Ovary (tissue), 9 donors: Measurements from ENCODE around the gene AKR7A2. TPM values are rescaled to one million over a fixed set of nuclear protein-coding genes. Genes with fewer than 3 reads are reported as not detected.
"Not testable (repeated sequence)": the region's sequence is repeated elsewhere in the genome, so short reads cannot be mapped to it uniquely, and the experiment has no call there.

Source experiments
- DNase-seq, 5 donors: peaks; one replicate each; pipeline ENCODE4 v3.0.0-alpha.2; 2019 to 2020
- H3K27ac ChIP-seq, 2 donors: fragments of 200-600 bp; one replicate each; pipeline versions ENCODE4 v1.5.1 to v1.8.0; 2019 to 2022
- H3K27me3 ChIP-seq: fragments of 200-600 bp; one replicate; pipeline ENCODE4 v1.8.0; 2022
- H3K36me3 ChIP-seq: fragments of 200-600 bp; sonication (generic); one replicate; pipeline ENCODE4 v1.5.1; 2019
- H3K4me1 ChIP-seq: one replicate; pipeline ENCODE4 v1.8.1; 2013; ENCODE audit warnings: mild to moderate bottlenecking, moderate library complexity; ENCODE audit not compliant: insufficient read depth
- H3K4me3 ChIP-seq: fragments of 200-600 bp; sonication (generic); one replicate; pipeline ENCODE4 v1.5.1; 2017
- H3K9me3 ChIP-seq, 2 donors: fragments of 200-600 bp in 1 of 2; sonication (generic) in 1 of 2; one replicate each; pipeline versions ENCODE4 v1.5.1 to v1.8.1; 2013 to 2019; ENCODE audit warnings: mild to moderate bottlenecking in 1 of 2, moderate library complexity in 1 of 2
- EP300 ChIP-seq: sonication (generic); formaldehyde crosslinking; IDR thresholded peaks from one replicate; pipeline ENCODE4 v1.6.1; 2017; ENCODE audit warnings: antibody characterized with exemption
- POLR2A ChIP-seq: fragments of 450-650 bp; IDR thresholded peaks from one replicate; pipeline ENCODE4 v1.6.1; 2017; ENCODE audit warnings: antibody characterized with exemption, mild to moderate bottlenecking, moderate library complexity
- WGBS, 3 donors: extraction: QIAGEN DNeasy Blood & Tissue Kit in 1 of 3; methylation state at CpG; one replicate each; pipeline versions ENCODE4 v1.1.5 to v1.1.7; 2013 to 2017; 5-methylcytosine and 5-hydroxymethylcytosine counted together
- intact Hi-C, 4 donors: fragments of 100-400 bp; cut with DNase I; formaldehyde crosslinking; loops; one replicate each; pipeline versions ENCODE4 v1.11.0 to v1.15.1; 2022 to 2023
- polyA plus RNA-seq, 2 donors: library from polyadenylated mRNA; stranded (reverse); fragments of 200-250 nt in 1 of 2; fragments of 350-450 nt in 1 of 2; fragmentation: Illumina TruSeq in 1 of 2; extraction: RNeasy Lipid Tissue Mini Kit (QIAGEN cat#74804) in 1 of 2; gene quantifications; one replicate each; pipeline ENCODE4 v1.2.3, GENCODE V29; 2013 to 2014
- total RNA-seq, 7 donors: library from RNA; depleted of rRNA in 2 of 7; stranded (reverse); fragments of >200 nt in 2 of 7; fragmentation: NEBNext Ultra II Directional in 3 of 7; extraction: Animal tissue kit (Norgen Biotek cat#: 25700) in 3 of 7; gene quantifications; one replicate each; pipeline versions ENCODE4 v1.1.0 to v1.2.4, GENCODE V29; 2016 to 2023
- TF ChIP-seq, protein P1 (sequence below), 3 donors: fragments of 450-650 bp in 2 of 3; fragments of 200-600 bp in 1 of 3; IDR thresholded peaks; one replicate each; pipeline versions ENCODE4 v1.5.1 to v1.8.0; 2016 to 2022; ENCODE audit warnings: antibody characterized with exemption in 3 of 3, mild to moderate bottlenecking in 1 of 3
- donor health status: DM: no; HTN: no; CAD: no; lungs with moderate emphysema.
- donor health status: DM: no; HTN: no; CAD: no.
- donor health status: Bipolar disorder and iron deficiency.
- donor health status: DM: yes; HTN: yes; CAD: no.
- donor health status: DM: no; HTN: no; CAD: no.
- donor health status: DM: yes; HTN: yes; CAD: no.

AKR7A2 gene
- total and polyA plus RNA-seq, 9 donors, result 37.9 to 83.6 (median 55.6) TPM

DNA sequence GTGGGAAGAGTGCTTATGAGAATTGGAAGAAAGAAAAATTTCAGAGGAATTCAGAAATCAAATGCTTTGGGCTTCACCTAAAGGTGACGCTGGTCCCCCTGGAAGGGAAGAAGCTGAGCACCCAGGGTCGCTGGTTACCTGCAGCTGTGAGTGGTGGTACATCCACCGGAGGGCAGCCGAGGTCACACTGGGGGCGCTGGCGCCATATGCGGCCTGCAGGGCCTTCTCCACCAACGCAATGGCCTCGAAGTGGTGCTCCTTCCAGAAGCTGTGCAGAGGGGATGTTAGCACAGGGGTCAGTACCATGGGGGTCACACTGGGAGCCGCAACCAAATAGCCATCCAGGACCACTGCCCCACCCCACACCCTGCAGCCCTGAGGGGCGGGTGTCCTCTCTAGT is 6.1 kb downstream of the AKR7A2 start:
- H3K9me3 ChIP-seq, result no peaks in the 10 kb centered on the region
- H3K27ac ChIP-seq, result no peak overlapping the region
- H3K4me1 ChIP-seq, result peaks cover 5% of the 10 kb centered on the region
- TF ChIP-seq, protein P1, sequence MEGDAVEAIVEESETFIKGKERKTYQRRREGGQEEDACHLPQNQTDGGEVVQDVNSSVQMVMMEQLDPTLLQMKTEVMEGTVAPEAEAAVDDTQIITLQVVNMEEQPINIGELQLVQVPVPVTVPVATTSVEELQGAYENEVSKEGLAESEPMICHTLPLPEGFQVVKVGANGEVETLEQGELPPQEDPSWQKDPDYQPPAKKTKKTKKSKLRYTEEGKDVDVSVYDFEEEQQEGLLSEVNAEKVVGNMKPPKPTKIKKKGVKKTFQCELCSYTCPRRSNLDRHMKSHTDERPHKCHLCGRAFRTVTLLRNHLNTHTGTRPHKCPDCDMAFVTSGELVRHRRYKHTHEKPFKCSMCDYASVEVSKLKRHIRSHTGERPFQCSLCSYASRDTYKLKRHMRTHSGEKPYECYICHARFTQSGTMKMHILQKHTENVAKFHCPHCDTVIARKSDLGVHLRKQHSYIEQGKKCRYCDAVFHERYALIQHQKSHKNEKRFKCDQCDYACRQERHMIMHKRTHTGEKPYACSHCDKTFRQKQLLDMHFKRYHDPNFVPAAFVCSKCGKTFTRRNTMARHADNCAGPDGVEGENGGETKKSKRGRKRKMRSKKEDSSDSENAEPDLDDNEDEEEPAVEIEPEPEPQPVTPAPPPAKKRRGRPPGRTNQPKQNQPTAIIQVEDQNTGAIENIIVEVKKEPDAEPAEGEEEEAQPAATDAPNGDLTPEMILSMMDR (IDR thresholded peaks at IDR 0.05), result no peak
- no peak for TF ChIP-seq EP300
- no peak for TF ChIP-seq POLR2A
- intact Hi-C loops, result no loop called here
- WGBS, 3 donors, result 93 to 95% (median 94%) methylated on average over 11 of the region's 11 CpGs
- H3K36me3 ChIP-seq, result no peaks in the 10 kb centered on the region
- no peak overlapping the region for H3K4me3 ChIP-seq
- peak in 1 of 5 donors; percentile 21 for DNase-seq
- H3K27me3 ChIP-seq, result no peaks in the 10 kb centered on the region

DNA sequence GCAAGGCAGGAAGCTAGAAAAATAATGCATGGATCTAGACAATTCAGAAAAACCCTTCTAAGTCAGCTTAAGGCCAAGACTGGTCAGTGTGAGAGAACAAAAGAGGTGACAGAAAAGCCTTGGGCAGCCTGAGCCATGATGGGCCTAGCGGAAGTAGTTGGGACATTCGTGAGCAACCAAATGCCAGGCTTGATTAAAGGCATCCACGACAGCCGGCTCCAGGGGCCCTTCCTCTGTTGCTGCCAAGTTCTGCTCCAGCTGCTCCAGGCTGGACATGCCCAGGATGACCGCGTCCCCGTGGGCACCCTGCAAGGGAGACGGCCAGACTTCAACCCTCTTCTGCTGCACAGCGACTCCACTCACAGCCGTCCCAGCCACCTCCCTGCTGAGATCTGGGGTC is 7.9 kb downstream of the AKR7A2 start:
- H3K4me3 ChIP-seq, intact Hi-C loops, H3K27ac ChIP-seq, DNase-seq, H3K36me3 ChIP-seq, H3K27me3 ChIP-seq, H3K9me3 ChIP-seq, H3K4me1 ChIP-seq: not testable (repeated sequence)
- 90 to 95% (median 90%) methylated on average over 10 of the region's 10 CpGs for WGBS, 3 donors

DNA sequence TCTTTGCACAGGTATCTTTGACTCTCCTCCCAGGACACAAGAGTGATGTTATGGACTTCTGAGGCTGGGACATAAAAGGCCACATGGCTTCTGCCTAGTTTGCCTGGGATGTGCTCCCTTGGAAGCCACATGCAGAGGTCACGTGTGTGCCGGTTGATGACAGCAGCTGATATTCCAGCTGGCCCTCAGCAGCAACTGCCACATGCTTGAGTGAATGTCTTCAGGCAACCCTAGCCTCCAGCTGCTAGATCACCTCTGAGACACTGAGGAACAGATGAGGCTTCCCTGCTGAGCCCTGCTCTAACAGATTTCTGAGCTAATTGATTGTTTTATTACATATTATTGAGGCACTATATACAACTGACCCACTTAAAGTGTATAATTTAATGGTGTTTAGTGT is 11.7 kb downstream of the AKR7A2 start:
- H3K36me3 ChIP-seq, result no peaks in the 10 kb centered on the region
- no peak overlapping the region for H3K4me3 ChIP-seq
- H3K27me3 ChIP-seq, result no peaks in the 10 kb centered on the region
- H3K27ac ChIP-seq, result no peak overlapping the region
- no peaks in the 10 kb centered on the region for H3K4me1 ChIP-seq
- WGBS, 3 donors, result 94 to 100% (median 97%) methylated on average over 2 of the region's 2 CpGs
- TF ChIP-seq, protein P1 (IDR thresholded peaks at IDR 0.05), result no peak
- no peak for TF ChIP-seq POLR2A
- no peak for TF ChIP-seq EP300
- DNase-seq, result no peak
- intact Hi-C loops, result no loop called here
- no peaks in the 10 kb centered on the region for H3K9me3 ChIP-seq

DNA sequence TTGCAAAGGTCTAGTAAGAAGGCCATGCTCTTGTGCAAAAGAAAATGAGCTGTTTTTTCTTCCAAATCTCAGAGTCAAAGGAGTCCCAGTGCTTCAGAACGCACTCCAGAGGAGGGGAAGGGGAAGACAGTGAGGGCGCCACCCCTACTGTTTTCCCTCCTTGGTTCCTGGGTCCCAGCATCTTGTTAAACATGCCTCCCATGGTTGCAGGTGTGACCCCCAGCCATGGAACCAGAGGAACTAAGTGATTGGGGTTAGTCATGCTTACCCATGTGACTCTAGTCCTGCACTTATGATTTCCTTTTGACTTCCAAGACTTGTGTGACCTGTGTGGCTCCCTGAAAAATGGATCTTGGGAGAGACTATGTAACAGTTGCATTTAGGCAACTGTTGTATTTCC is 17.3 kb downstream of the AKR7A2 start:
- Histone ChIP-seq H3K27ac (no peak overlapping the region), H3K4me1 (no peaks in the 10 kb centered on the region), H3K36me3 (no peaks in the 10 kb centered on the region), H3K4me3 (no peak overlapping the region), H3K27me3 (no peaks in the 10 kb centered on the region), H3K9me3 (no peaks in the 10 kb centered on the region)
- TF ChIP-seq, protein P1 (IDR thresholded peaks at IDR 0.05), result no peak
- TF ChIP-seq POLR2A (no peak), EP300 (no peak)
- WGBS, 3 donors, result 94 to 98% (median 95%) methylated on average over 2 of the region's 2 CpGs
- no peak for DNase-seq
- intact Hi-C loops, result no loop called here

DNA sequence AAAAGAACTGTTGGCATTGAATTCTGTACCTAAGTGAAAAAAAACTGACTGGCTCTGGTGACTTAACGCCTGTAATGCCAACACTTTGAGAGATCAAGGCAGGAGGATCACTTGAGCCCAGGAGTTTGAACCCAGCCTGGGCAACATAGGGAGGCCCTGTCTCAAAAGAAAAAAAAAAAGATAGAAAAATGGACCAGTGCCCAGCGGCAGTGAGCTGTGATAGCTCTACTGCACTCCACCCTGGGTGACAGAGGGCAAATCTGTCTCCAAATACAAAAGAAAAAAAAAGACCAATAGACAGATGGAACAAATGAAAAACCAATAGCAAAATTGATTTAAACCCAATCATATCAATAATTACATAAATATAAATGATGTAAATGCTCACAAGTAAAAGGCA is 22.7 kb downstream of the AKR7A2 start:
- no peak for TF ChIP-seq EP300
- TF ChIP-seq, protein P1 (IDR thresholded peaks at IDR 0.05), result no peak
- no peak for TF ChIP-seq POLR2A
- Histone ChIP-seq H3K4me1 (peaks cover 4% of the 10 kb centered on the region), H3K9me3 (no peaks in the 10 kb centered on the region), H3K36me3 (no peaks in the 10 kb centered on the region), H3K27ac (no peak overlapping the region), H3K4me3 (no peak overlapping the region), H3K27me3 (no peaks in the 10 kb centered on the region)
- WGBS, 3 donors, result 74 to 80% (median 76%) methylated on average over 2 of the region's 2 CpGs
- no peak for DNase-seq
- intact Hi-C loops, result no loop called here

DNA sequence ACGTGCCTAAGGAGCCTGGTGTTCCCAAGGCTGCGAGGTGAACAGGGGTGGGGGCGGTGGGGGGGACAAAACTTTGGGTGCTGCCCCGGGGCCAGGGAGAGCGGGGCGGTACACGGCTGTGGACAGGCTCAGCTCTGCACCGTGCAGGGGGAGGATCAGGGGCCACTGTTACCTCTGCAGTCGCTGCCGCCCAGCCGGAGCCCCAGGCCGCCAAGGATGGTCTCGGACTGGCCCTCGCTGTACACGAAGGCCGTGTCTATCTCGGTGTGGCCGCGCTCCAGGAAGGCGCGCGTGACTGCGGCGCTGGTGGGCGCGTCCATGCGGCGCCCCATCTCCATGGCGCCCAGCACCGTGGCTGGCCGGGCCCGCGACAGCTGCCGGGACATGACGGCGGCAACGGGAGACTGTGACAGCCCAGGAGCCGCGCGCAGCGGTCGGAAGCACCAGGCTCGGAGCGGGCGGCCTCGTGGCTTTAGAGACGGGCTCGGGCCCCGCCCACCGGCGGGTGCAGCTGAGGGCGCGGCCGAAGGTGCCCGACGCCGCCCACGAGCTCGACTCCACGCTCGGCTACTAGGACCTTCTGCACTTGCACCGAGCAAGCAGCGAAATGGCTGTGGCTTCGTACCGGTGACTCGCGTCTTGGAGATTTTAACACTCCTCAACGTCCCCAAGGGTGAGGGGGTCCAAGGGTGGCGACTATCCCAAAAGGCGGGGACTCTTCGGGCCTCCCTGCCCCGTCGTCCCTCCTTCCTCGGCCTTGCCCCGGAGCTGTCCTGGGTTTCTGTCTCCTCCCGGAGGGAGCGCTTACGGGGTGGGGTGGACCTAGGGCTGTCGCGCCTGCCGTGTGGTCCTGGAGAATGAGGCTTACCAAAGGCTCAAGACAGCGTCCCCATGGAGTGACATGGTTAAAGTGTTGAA is 23.4 kb downstream of the AKR7A2 start, which contains the start of gene AKR7A3:
TSS of gene AKR7A3 (minus strand) at position 447 of the 918 bp plus-strand sequence. CDS start at position 386, 61 bp downstream.
- H3K36me3 ChIP-seq, H3K27ac ChIP-seq, H3K4me1 ChIP-seq, intact Hi-C loops, H3K27me3 ChIP-seq, H3K9me3 ChIP-seq: not testable (repeated sequence)
- peak in 2 of 5 donors; percentile 23 to 53 for DNase-seq
- 11 to 31% (median 22%) methylated on average over 38 to 71 of the region's 82 CpGs for WGBS, 3 donors
- peak within 1 kb of the TSS; percentile 35 for H3K4me3 ChIP-seq
